GM12878 (cell line): ENCODE measurements around the gene DNAJB11. TPM values are rescaled to one million over a fixed set of nuclear protein-coding genes. Genes with fewer than 3 reads are reported as not detected.
A peak's percentile ranks its signal among the peaks of the same experiment; 100 is the strongest.

ENCODE experiments used
- ATAC-seq: fragments of 200-7000 bp; cut with Tn5 transposase; 3 replicates; pipeline ENCODE4 v1.9.1; 2020; ENCODE audit warnings: mild to moderate bottlenecking, moderate library complexity
- BruUV-seq: library from RNA; stranded (reverse); fragments of 400-500 nt; replicated peaks from 2 replicates; lab custom pipeline; 2021; lab: Mats Ljungman, UMichigan
- CTCF ChIA-PET: fragments of 300-600 bp; sonication (Branson Sonifier 250); formaldehyde crosslinking; extraction: SDS; loops from one replicate; lab custom pipeline; 2021; ENCODE audit warnings: inconsistent platforms; lab: Yijun Ruan, JAX
- POLR2A ChIA-PET: fragments of 350-600 bp; formaldehyde crosslinking; extraction: SDS; loops from one replicate; lab custom pipeline; 2021; ENCODE audit warnings: inconsistent platforms; lab: Charles Lee
- RAD21 ChIA-PET: fragments of 300-600 bp; sonication (Branson Sonifier 250); formaldehyde crosslinking; loops from one replicate; lab custom pipeline; 2023; ENCODE audit warnings: antibody characterized with exemption; ENCODE audit not compliant: unreplicated experiment; lab: Charles Lee
- SMC1A ChIA-PET: fragments of 300-600 bp; sonication (Branson Sonifier 250); formaldehyde crosslinking; loops from one replicate; lab custom pipeline; 2023; ENCODE audit not compliant: unreplicated experiment, uncharacterized antibody; lab: Charles Lee
- DNase-seq: peaks from one replicate; pipeline ENCODE4 v3.0.0-alpha.2; 2011; ENCODE audit warnings: low read depth, low spot score
- FAIRE-seq: peaks from 3 replicates; lab custom pipeline; 2011; peaks lifted over from hg19 to GRCh38; lab: Jason Lieb, UNC
- H2AFZ ChIP-seq: 2 replicates; pipeline ENCODE4 v1.6.0; 2011; ENCODE audit warnings: low read depth, low read length, control low read depth; ENCODE audit not compliant: control insufficient read depth
- H3K27ac ChIP-seq: 2 replicates; pipeline ENCODE4 v1.5.1; 2011; ENCODE audit warnings: control low read depth; ENCODE audit not compliant: control insufficient read depth, insufficient read depth
- H3K27me3 ChIP-seq, 2 experiments: replicated peaks in 1 of 2; 2 replicates each; pipeline versions ENCODE4 v1.6.0 to v1.6.1; 2011; ENCODE audit warnings: low read length in 1 of 2; ENCODE audit not compliant: control insufficient read depth in 2 of 2, insufficient read depth in 2 of 2
- H3K36me3 ChIP-seq, 2 experiments: 2 replicates each; pipeline ENCODE4 v1.5.1; 2011; ENCODE audit warnings: low read length in 1 of 2; ENCODE audit not compliant: control insufficient read depth in 2 of 2, insufficient read depth in 2 of 2
- H3K4me1 ChIP-seq: 2 replicates; pipeline ENCODE4 v1.6.1; 2011; ENCODE audit warnings: mild to moderate bottlenecking, low read length, moderate library complexity, mixed read lengths; ENCODE audit not compliant: control insufficient read depth, insufficient read depth
- H3K4me2 ChIP-seq: 2 replicates; pipeline ENCODE4 v1.6.0; 2011; ENCODE audit warnings: control low read depth; ENCODE audit not compliant: control insufficient read depth, insufficient read depth
- H3K4me3 ChIP-seq: fragments of 200-600 bp; sonication (generic); 2 replicates; pipeline ENCODE4 v1.5.1; 2016
- H3K79me2 ChIP-seq: 2 replicates; pipeline ENCODE4 v1.6.0; 2011; ENCODE audit warnings: low read length; ENCODE audit not compliant: control insufficient read depth, insufficient read depth
- H3K9ac ChIP-seq: 2 replicates; pipeline ENCODE4 v1.8.0; 2011; ENCODE audit warnings: low read length, control low read depth, mixed read lengths; ENCODE audit not compliant: control insufficient read depth, insufficient read depth
- H3K9me3 ChIP-seq: replicated peaks from 3 replicates; pipeline ENCODE4 v1.5.1; 2011; ENCODE audit warnings: mild to moderate bottlenecking, low read length; ENCODE audit not compliant: control insufficient read depth, insufficient read depth
- H4K20me1 ChIP-seq: 2 replicates; pipeline ENCODE4 v1.6.0; 2011; ENCODE audit not compliant: control insufficient read depth, insufficient read depth
- EGR1 ChIP-seq, 2 experiments: IDR thresholded peaks; 1 replicate in 1 of 2; 2 replicates in 1 of 2; pipeline ENCODE4 v1.6.1; 2011 to 2012; ENCODE audit warnings: low read depth in 2 of 2, low read length in 2 of 2, borderline replicate concordance in 1 of 2, mild to moderate bottlenecking in 1 of 2, moderate library complexity in 1 of 2
- RAD51 ChIP-seq: fragments of 450-650 bp; IDR thresholded peaks from 2 replicates; pipeline ENCODE4 v1.6.1; 2016; ENCODE audit warnings: moderate library complexity, mild to moderate bottlenecking, inconsistent platforms
- RELA ChIP-seq: fragments of 450-650 bp; IDR thresholded peaks from 2 replicates; pipeline ENCODE4 v1.8.0; 2014; ENCODE audit warnings: borderline replicate concordance; ENCODE audit not compliant: partially characterized antibody
- SIN3A ChIP-seq: IDR thresholded peaks from 2 replicates; pipeline ENCODE4 v1.6.1; 2012; ENCODE audit warnings: low read depth, low read length, improper control_type of control experiment
- SP1 ChIP-seq: IDR thresholded peaks from one replicate; pipeline ENCODE4 v1.6.1; 2011; ENCODE audit warnings: low read depth, low read length
- WGBS: methylation state at CpG from one replicate; pipeline ENCODE4 v1.1.6; 2016; ENCODE audit warnings: low lambda C conversion rate; ENCODE audit not compliant: insufficient replicate concordance, insufficient coverage; ENCODE audit errors: missing lambda C conversion rate; 5-methylcytosine and 5-hydroxymethylcytosine counted together
- in situ Hi-C: fragments of 300-500 bp; cut with MboI; formaldehyde crosslinking; loops from 9 replicates; pipeline ENCODE4 v1.14.3; 2018; ENCODE audit warnings: mixed read lengths
- intact Hi-C: fragments of 100-400 bp; cut with micrococcal nuclease; formaldehyde crosslinking; loops from one replicate; pipeline ENCODE4 v1.14.2; 2022; ENCODE audit not compliant: unreplicated experiment
- polyA plus RNA-seq, 11 experiments: library from polyadenylated mRNA; depleted of rRNA in 4 of 11; unstranded in 6 of 11; stranded (reverse) in 5 of 11; fragments of >200 nt; fragmentation: Nextera tagmentation in 4 of 11; fragmentation: Illumina TruSeq in 1 of 11; extraction: Ambion mirVana in 4 of 11; extraction: Trizol in 1 of 11; gene quantifications; 1 replicate in 1 of 11; 2 replicates in 10 of 11; pipeline versions ENCODE4 v1.2.1 to v1.2.3, GENCODE V29; 2011 to 2016; ENCODE audit warnings: inconsistent platforms in 2 of 11, missing spikeins in 2 of 11, low read depth in 1 of 11
- total RNA-seq, 4 experiments: library from RNA; depleted of rRNA in 3 of 4; stranded (reverse); fragments of >200 nt in 3 of 4; fragmentation: Illumina TruSeq in 1 of 4; extraction: Trizol in 1 of 4; gene quantifications; 2 replicates each; pipeline versions ENCODE4 v1.2.1 to v1.2.3, GENCODE V29; 2013 to 2021
- TF ChIP-seq, protein P1 (sequence below): fragments of 150-350 bp; IDR thresholded peaks from 2 replicates; pipeline ENCODE4 v1.6.1; 2014; ENCODE audit warnings: mild to moderate bottlenecking, low read depth, low read length
- TF ChIP-seq, protein P2 (sequence below): fragments of 450-650 bp; IDR thresholded peaks from 2 replicates; pipeline ENCODE4 v1.6.1; 2017; ENCODE audit warnings: antibody characterized with exemption, mild to moderate bottlenecking, moderate library complexity

The DNAJB11 gene
- total and polyA plus RNA-seq, 10 of the 15 experiments (the other 5 are each of a cell fraction or from before 2014, with no cell fraction given) = 16.2 to 135 (median 57.8) TPM

DNA sequence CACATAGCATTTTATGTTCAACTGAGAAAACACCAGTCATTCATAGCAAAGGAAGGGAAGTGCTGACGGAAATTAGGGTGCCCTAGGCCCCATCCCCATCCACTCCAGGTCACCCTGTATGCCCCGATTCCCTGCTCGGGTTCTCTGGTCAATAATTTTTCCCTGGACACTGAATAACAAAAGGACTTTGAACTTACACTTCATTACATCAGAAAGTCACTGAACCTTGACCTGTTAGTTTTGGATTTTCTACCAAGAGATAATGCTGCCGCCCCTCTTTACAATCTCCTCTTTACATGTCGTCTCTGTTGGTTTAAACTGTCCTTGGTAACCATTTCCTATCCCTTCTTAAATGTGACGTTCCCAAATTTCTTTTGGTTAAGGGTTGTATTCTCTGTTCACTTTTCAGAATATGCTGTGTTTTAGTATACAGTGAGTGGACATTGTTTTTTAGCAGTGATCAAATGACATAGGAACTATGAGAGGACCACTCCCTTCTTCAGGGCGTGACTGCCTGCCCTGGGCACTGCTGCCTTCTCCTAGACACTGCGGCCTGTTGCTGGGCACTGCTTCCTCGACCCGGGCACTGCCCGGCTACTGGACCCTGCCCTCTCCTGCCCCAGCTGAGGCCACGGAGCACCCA, 28.7 kb downstream of the DNAJB11 start:
- Histone ChIP-seq H3K4me3 (no peak overlapping the region), H2AFZ (no peak overlapping the region), H3K36me3 (no peaks in the 10 kb centered on the region), H3K9ac (no peak overlapping the region), H4K20me1 (no peaks in the 10 kb centered on the region), H3K4me1 (no peaks in the 10 kb centered on the region), H3K79me2 (no peaks in the 10 kb centered on the region), H3K4me2 (no peak overlapping the region), H3K27ac (no peak overlapping the region), H3K27me3 (no peaks in the 10 kb centered on the region), H3K9me3 (no peaks in the 10 kb centered on the region)
- SMC1A ChIA-PET = interaction anchor here (1.1 to 2.4 kb wide), 2 partner anchors 16 to 54 kb away, joined by 3 to 6 read pairs; no protein-coding TSS in a partner anchor
- ATAC-seq (peak; percentile 21; the same call in 2 of the 3 replicates), DNase-seq (no peak), FAIRE-seq (no peak)
- TF ChIP-seq RAD51 (no peak), RELA (no peak), EGR1 (IDR thresholded peaks at IDR 0.05; ENCODE audit: borderline replicate concordance in 1 of 2, low read depth in 2 of 2, low read length in 2 of 2) (no peak)
- TF ChIP-seq, protein P1, sequence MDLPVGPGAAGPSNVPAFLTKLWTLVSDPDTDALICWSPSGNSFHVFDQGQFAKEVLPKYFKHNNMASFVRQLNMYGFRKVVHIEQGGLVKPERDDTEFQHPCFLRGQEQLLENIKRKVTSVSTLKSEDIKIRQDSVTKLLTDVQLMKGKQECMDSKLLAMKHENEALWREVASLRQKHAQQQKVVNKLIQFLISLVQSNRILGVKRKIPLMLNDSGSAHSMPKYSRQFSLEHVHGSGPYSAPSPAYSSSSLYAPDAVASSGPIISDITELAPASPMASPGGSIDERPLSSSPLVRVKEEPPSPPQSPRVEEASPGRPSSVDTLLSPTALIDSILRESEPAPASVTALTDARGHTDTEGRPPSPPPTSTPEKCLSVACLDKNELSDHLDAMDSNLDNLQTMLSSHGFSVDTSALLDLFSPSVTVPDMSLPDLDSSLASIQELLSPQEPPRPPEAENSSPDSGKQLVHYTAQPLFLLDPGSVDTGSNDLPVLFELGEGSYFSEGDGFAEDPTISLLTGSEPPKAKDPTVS = no peak
- CTCF ChIA-PET = interaction anchor here (2.8 kb wide), 1 partner anchor 17 kb away, joined by 25 read pairs; no protein-coding TSS in a partner anchor
- POLR2A ChIA-PET = no interaction called here
- RAD21 ChIA-PET = no interaction called here
- 37% methylated on average over 12 of the region's 12 CpGs for WGBS
- BruUV-seq = no TSS peak
- intact Hi-C loops (no loop called here), in situ Hi-C loops (no loop called here)

DNA sequence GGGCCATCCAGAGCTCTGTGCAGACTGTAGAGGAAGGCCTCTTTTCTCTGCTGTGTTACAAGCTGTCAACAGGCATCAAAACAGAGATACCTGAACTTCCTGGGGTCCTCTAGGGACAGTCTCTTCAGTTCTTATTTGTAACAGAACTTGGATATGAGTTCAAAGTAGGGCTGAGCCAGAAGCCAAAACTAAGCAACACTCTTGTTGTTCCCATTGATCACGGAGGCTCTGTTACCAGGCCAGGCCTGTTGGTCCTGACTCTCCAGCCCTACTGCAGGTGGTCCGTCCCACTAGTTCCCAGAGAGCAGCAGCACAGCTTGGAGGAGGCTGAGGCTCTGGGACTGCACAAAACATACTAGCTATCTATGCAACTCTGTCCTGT, 29.3 kb downstream of the DNAJB11 start:
- no peak overlapping the region for H3K27ac ChIP-seq
- H3K9ac ChIP-seq = no peak overlapping the region
- in situ Hi-C loops (no loop called here), intact Hi-C loops (no loop called here)
- no peaks in the 10 kb centered on the region for H3K36me3 ChIP-seq
- DNase-seq = no peak
- CTCF ChIA-PET = interaction anchor here (0.7 to 2.8 kb wide), 2 partner anchors 16 to 24 kb away, joined by 3 to 25 read pairs; no protein-coding TSS in a partner anchor
- 44% methylated on average over 2 of the region's 2 CpGs for WGBS
- H2AFZ ChIP-seq = no peak overlapping the region
- no peak overlapping the region for H3K4me2 ChIP-seq
- H3K27me3 ChIP-seq = no peaks in the 10 kb centered on the region
- ATAC-seq = peak; percentile 36; the same call in 2 of the 3 replicates
- POLR2A ChIA-PET = no interaction called here
- SMC1A ChIA-PET = interaction anchor here (0.9 to 2.4 kb wide), 3 partner anchors 15 to 27 kb away, joined by 3 to 6 read pairs (median 3); no protein-coding TSS in a partner anchor
- H4K20me1 ChIP-seq = no peaks in the 10 kb centered on the region
- no TSS peak for BruUV-seq
- no peak overlapping the region for H3K4me3 ChIP-seq
- H3K9me3 ChIP-seq = no peaks in the 10 kb centered on the region
- H3K4me1 ChIP-seq = no peaks in the 10 kb centered on the region
- no peak for FAIRE-seq
- RAD21 ChIA-PET = no interaction called here
- no peaks in the 10 kb centered on the region for H3K79me2 ChIP-seq
- TF ChIP-seq SIN3A (no peak), SP1 (no peak)
- TF ChIP-seq, protein P2, sequence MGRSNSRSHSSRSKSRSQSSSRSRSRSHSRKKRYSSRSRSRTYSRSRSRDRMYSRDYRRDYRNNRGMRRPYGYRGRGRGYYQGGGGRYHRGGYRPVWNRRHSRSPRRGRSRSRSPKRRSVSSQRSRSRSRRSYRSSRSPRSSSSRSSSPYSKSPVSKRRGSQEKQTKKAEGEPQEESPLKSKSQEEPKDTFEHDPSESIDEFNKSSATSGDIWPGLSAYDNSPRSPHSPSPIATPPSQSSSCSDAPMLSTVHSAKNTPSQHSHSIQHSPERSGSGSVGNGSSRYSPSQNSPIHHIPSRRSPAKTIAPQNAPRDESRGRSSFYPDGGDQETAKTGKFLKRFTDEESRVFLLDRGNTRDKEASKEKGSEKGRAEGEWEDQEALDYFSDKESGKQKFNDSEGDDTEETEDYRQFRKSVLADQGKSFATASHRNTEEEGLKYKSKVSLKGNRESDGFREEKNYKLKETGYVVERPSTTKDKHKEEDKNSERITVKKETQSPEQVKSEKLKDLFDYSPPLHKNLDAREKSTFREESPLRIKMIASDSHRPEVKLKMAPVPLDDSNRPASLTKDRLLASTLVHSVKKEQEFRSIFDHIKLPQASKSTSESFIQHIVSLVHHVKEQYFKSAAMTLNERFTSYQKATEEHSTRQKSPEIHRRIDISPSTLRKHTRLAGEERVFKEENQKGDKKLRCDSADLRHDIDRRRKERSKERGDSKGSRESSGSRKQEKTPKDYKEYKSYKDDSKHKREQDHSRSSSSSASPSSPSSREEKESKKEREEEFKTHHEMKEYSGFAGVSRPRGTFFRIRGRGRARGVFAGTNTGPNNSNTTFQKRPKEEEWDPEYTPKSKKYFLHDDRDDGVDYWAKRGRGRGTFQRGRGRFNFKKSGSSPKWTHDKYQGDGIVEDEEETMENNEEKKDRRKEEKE = no peak
